Measurements from ENCODE around the gene SLC44A1. TPM values are rescaled to one million over a fixed set of nuclear protein-coding genes. Genes with fewer than 3 reads are reported as not detected.

The SLC44A1 gene
- total and polyA plus RNA-seq, 10 of the 15 experiments (the other 5 are each of a cell fraction or from before 2014, with no cell fraction given), result 2.4 to 21.2 (median 12.4) TPM

- no peak for TF ChIP-seq PRDM15 (CRISPR knock-in tag; IDR thresholded peaks at IDR 0.05)
- TF ChIP-seq ZNF217 (IDR thresholded peaks at IDR 0.05), result no peak
- no peak for TF ChIP-seq ZNF24 (IDR thresholded peaks at IDR 0.05)
- no peak for TF ChIP-seq GABPA (IDR thresholded peaks at IDR 0.05; ENCODE audit: low read depth)
- 0 out of 2 replicates have a peak, but pooled peaks have one; percentile 43 for TF ChIP-seq TCF7 (IDR thresholded peaks at IDR 0.05; ENCODE audit: borderline replicate concordance)
- no peak for TF ChIP-seq FOS (IDR thresholded peaks at IDR 0.05; ENCODE audit: borderline replicate concordance, extremely low read depth, insufficient read length)
- TF ChIP-seq HDAC6 (IDR thresholded peaks at IDR 0.05; ENCODE audit: unreplicated experiment), result no peak
- TF ChIP-seq CTCF (IDR thresholded peaks at IDR 0.05 in 2 of 3, conservative IDR thresholded peaks at IDR 0.05 in 1 of 3; ENCODE audit: control insufficient read depth in 2 of 3, extremely low read depth in 1 of 3, insufficient read depth in 1 of 3, low read depth in 3 of 3, low read length in 3 of 3), result peak in 1 of 3 experiments; percentile 27; a peak in 1 of 6 replicates
- TF ChIP-seq RAD21 (IDR thresholded peaks at IDR 0.05; ENCODE audit: insufficient read depth, low read depth, low read length), result 0 out of 2 replicates have a peak, but pooled peaks have one; percentile 26
- TF ChIP-seq SREBF2 (IDR thresholded peaks at IDR 0.05; ENCODE audit: low read length), result no peak
- no peak for TF ChIP-seq EGR1 (IDR thresholded peaks at IDR 0.05; ENCODE audit: borderline replicate concordance in 1 of 2, low read depth in 2 of 2, low read length in 2 of 2)
- peak; percentile 80 for TF ChIP-seq RUNX3 (IDR thresholded peaks at IDR 0.05; ENCODE audit: low read length)
Observed at GRCh38 chr9:105355781-105356180, 111.3 kb downstream of the SLC44A1 start (continued).

Measured in GM12878 (cell line).